Prostate gland (tissue), 2 donors: ENCODE data around the gene RAD51B. TPM values are rescaled to one million over a fixed set of nuclear protein-coding genes. Genes with fewer than 3 reads are reported as not detected.
A peak's percentile ranks its signal among the peaks of the same experiment; 100 is the strongest.

Experiments used
- DNase-seq: peaks from one replicate; pipeline ENCODE4 v3.0.0-alpha.2; 2019; ENCODE audit warnings: low spot score
- H3K27ac ChIP-seq, 2 donors: fragments of 200-600 bp; sonication (generic); 2 replicates each; pipeline ENCODE4 v1.5.1; 2017 to 2019
- H3K27me3 ChIP-seq: fragments of 200-600 bp; sonication (generic); replicated peaks from 2 replicates; pipeline ENCODE4 v1.5.1; 2019; ENCODE audit not compliant: insufficient read depth
- H3K36me3 ChIP-seq, 2 donors: fragments of 200-600 bp; sonication (generic); 1 replicate in 1 of 2; 2 replicates in 1 of 2; pipeline versions ENCODE4 v1.5.1 to v1.8.1; 2017 to 2019
- H3K4me1 ChIP-seq: fragments of 200-600 bp; sonication (generic); replicated peaks from 2 replicates; pipeline ENCODE4 v1.5.1; 2019
- H3K4me3 ChIP-seq, 2 donors: fragments of 200-600 bp; sonication (generic); 2 replicates each; pipeline ENCODE4 v1.5.1; 2017 to 2019
- H3K9me3 ChIP-seq: fragments of 200-600 bp; sonication (generic); 2 replicates; pipeline ENCODE4 v1.5.1; 2017
- POLR2A ChIP-seq: fragments of 450-650 bp; IDR thresholded peaks from one replicate; pipeline ENCODE4 v1.6.1; 2016; ENCODE audit warnings: antibody characterized with exemption, mild to moderate bottlenecking
- POLR2AphosphoS5 ChIP-seq: sonication (generic); formaldehyde crosslinking; IDR thresholded peaks from one replicate; pipeline ENCODE4 v1.6.1; 2017; ENCODE audit warnings: antibody characterized with exemption
- WGBS: methylation state at CpG from one replicate; pipeline ENCODE4 v1.1.5; 2018; 5-methylcytosine and 5-hydroxymethylcytosine counted together
- intact Hi-C: fragments of 100-400 bp; cut with DNase I; formaldehyde crosslinking; loops from one replicate; pipeline ENCODE4 v1.14.2; 2022
- total RNA-seq, 2 donors: library from RNA; depleted of rRNA; stranded (reverse); fragments of >200 nt; gene quantifications; one replicate each; pipeline ENCODE4 v1.1.0, GENCODE V29; 2016
- TF ChIP-seq, protein P1 (sequence below), 4 experiments: fragments of 200-600 bp in 2 of 4; fragments of 450-650 bp in 2 of 4; sonication (generic) in 2 of 4; IDR thresholded peaks; 1 replicate in 3 of 4; 2 replicates in 1 of 4; pipeline ENCODE4 v1.5.1; 2016 to 2019; ENCODE audit warnings: antibody characterized with exemption in 4 of 4, mild to moderate bottlenecking in 2 of 4, moderate library complexity in 2 of 4

Gene RAD51B
- total RNA-seq, 2 donors from 2014 or later: 14.9 to 35.8 TPM

GRCh38 chr14:67782090-67782489, 37.5 kb upstream of the RAD51B start:
- no peaks in the 10 kb centered on the region for H3K9me3 ChIP-seq
- DNase-seq: peak; percentile 59
- WGBS: 37% methylated on average over 3 of the region's 3 CpGs
- peaks cover 2% of the 10 kb centered on the region for H3K4me1 ChIP-seq
- peak overlapping the region in 1 of 2 donors; percentile 63 for H3K27ac ChIP-seq
- intact Hi-C loops: no loop called here
- H3K36me3 ChIP-seq: peaks cover 3 to 7% of the 10 kb centered on the region in 2 donors
- no peak overlapping the region for H3K4me3 ChIP-seq
- H3K27me3 ChIP-seq: no peaks in the 10 kb centered on the region
- TF ChIP-seq POLR2AphosphoS5 (peak; percentile 74), POLR2A (no peak)

DNA sequence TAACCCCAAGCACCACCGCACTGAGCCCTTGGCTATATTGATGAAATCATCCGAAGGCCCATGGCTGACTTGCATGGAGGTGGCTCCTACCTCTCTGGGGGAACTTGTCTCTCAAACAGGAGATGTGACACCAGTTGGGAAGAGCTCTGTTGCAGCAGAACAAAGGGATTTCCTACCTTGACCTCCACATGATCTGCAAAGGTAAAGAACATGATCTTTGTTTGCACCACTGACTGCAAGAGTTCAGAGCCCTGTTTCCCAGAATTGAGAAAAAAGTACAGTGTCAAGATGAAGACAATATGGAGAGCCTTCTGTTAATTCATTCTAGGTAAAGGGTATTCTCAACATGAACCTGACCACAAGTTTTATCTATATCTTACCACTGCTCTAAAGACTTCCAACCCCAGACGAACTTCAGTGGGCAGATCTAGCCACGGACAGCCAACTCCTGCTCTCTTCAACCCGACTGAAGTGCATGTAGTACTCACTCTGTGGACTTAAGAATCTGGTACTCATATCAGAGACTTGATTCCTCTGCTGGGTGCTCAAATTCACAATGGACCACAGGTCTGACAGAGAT, 35.2 kb upstream of the RAD51B start:
- Histone ChIP-seq H3K27ac (peak overlapping the region in 1 of 2 donors; percentile 53), H3K9me3 (no peaks in the 10 kb centered on the region), H3K4me3 (no peak overlapping the region), H3K36me3 (peaks cover 3 to 7% of the 10 kb centered on the region in 2 donors), H3K4me1 (peaks cover 2% of the 10 kb centered on the region), H3K27me3 (no peaks in the 10 kb centered on the region)
- TF ChIP-seq, protein P1, sequence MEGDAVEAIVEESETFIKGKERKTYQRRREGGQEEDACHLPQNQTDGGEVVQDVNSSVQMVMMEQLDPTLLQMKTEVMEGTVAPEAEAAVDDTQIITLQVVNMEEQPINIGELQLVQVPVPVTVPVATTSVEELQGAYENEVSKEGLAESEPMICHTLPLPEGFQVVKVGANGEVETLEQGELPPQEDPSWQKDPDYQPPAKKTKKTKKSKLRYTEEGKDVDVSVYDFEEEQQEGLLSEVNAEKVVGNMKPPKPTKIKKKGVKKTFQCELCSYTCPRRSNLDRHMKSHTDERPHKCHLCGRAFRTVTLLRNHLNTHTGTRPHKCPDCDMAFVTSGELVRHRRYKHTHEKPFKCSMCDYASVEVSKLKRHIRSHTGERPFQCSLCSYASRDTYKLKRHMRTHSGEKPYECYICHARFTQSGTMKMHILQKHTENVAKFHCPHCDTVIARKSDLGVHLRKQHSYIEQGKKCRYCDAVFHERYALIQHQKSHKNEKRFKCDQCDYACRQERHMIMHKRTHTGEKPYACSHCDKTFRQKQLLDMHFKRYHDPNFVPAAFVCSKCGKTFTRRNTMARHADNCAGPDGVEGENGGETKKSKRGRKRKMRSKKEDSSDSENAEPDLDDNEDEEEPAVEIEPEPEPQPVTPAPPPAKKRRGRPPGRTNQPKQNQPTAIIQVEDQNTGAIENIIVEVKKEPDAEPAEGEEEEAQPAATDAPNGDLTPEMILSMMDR (IDR thresholded peaks at IDR 0.05): no peak
- TF ChIP-seq POLR2AphosphoS5 (no peak), POLR2A (no peak)
- DNase-seq: no peak
- intact Hi-C loops: no loop called here
- WGBS: 83% methylated on average over 5 of the region's 5 CpGs

GRCh38 chr14:67785270-67786109, 34.1 kb upstream of the RAD51B start:
- intact Hi-C loops: no loop called here
- TF ChIP-seq POLR2AphosphoS5 (peak; percentile 49), POLR2A (no peak)
- TF ChIP-seq, protein P1 (IDR thresholded peaks at IDR 0.05): no peak
- Histone ChIP-seq H3K9me3 (no peaks in the 10 kb centered on the region), H3K4me1 (peaks cover 2% of the 10 kb centered on the region), H3K36me3 (peaks cover under 1 to 3% of the 10 kb centered on the region in 2 donors), H3K4me3 (no peak overlapping the region), H3K27ac (peak overlapping the region in 1 of 2 donors; percentile 53), H3K27me3 (no peaks in the 10 kb centered on the region)
- 79% methylated on average over 4 of the region's 4 CpGs for WGBS
- no peak for DNase-seq

DNA sequence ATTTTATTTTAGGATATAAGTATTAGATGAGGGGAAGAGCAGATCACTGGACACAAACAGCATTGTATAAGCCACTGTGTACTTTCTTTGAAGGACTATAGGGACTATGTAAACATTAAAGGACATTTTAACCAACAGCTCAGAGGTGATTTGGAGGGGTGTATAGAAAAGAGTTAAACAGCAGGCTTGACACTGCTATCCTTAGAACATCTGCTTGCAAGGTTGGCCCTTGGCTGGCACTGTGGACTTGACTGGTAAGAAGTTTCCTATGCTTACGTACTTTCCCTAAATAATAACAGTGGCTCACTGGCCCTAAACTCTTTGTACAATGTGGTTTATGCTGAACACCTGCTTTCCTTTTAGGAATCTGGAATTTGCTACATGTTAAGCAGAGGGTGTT, 31.9 kb upstream of the RAD51B start:
- H3K4me3 ChIP-seq: no peak overlapping the region
- no peaks in the 10 kb centered on the region for H3K27me3 ChIP-seq
- no peak overlapping the region for H3K27ac ChIP-seq
- no peak for TF ChIP-seq POLR2A
- no peak for TF ChIP-seq POLR2AphosphoS5
- TF ChIP-seq, protein P1 (IDR thresholded peaks at IDR 0.05): no peak
- H3K36me3 ChIP-seq: peaks cover 0 to 3% of the 10 kb centered on the region in 2 donors
- H3K9me3 ChIP-seq: no peaks in the 10 kb centered on the region
- intact Hi-C loops: no loop called here
- peaks cover 2% of the 10 kb centered on the region for H3K4me1 ChIP-seq
- DNase-seq: no peak
- WGBS: 70% methylated on average over 1 of the region's 1 CpG

DNA sequence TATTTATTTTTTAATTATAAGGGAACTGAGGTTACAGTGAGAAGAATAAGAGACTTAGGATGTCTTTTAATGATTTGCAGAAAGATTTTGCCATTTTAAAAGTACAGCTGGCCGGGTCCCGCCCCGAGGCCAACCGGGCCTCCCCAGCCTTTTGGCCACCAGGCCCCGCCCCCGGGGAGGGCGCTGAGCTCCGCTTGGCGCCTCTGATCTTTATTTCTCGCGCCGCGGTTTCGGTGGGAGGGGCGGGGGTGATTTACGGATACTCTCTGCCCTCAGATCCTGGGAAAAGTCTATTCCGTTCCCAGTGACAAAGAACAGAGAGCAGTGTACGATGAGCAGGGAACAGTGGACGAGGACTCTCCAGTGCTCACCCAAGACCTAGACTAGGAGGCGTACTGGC, 20.8 kb upstream of the RAD51B start:
- H3K27ac ChIP-seq: no peak overlapping the region
- intact Hi-C loops: no loop called here
- no peak for DNase-seq
- H3K36me3 ChIP-seq: peaks cover 4 to 13% of the 10 kb centered on the region in 2 donors
- H3K27me3 ChIP-seq: no peaks in the 10 kb centered on the region
- TF ChIP-seq POLR2AphosphoS5 (no peak), POLR2A (no peak)
- TF ChIP-seq, protein P1 (IDR thresholded peaks at IDR 0.05): no peak
- WGBS: 93% methylated on average over 20 of the region's 20 CpGs
- H3K4me3 ChIP-seq: no peak overlapping the region
- no peaks in the 10 kb centered on the region for H3K9me3 ChIP-seq
- no peaks in the 10 kb centered on the region for H3K4me1 ChIP-seq
